ENCODE measurements around the gene IDNK. TPM values are rescaled to one million over a fixed set of nuclear protein-coding genes. Genes with fewer than 3 reads are reported as not detected.

Gene IDNK
- total RNA-seq, 1 experiment from 2014 or later, result 14.3 TPM

DNA sequence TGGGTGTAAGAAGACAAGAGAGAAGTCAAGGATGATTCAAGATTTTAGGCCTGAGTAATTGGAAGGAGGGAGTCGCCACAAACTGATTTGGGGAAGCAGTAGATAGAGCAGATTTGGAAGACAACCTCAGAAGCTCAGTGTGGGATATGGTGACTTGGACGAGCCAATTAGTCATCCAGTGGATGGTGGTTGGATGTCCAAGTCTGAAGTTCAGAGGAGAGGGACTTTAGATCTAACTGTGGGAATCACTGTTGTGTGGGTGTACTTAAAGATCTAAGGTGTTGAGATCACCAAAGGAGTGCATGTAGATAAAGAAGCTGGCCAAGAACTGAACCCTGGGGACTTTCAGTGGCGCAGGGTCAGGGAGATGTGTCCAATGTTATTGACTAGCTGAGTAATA, 2.2 kb downstream of the IDNK start:
- no peaks in the 10 kb centered on the region for H3K27me3 ChIP-seq (ENCODE audit: low read length)
- no peaks in the 10 kb centered on the region for H4K20me1 ChIP-seq (ENCODE audit: insufficient read depth, low read depth, low read length)
- H3K79me2 ChIP-seq (ENCODE audit: low read length), result peaks cover 20% of the 10 kb centered on the region
- DNase-seq, result no peak
- H2AFZ ChIP-seq (ENCODE audit: low read length), result no peak overlapping the region
- H3K9me3 ChIP-seq (ENCODE audit: low read length), result no peaks in the 10 kb centered on the region
- no peak overlapping the region for H3K27ac ChIP-seq (ENCODE audit: low read length)
- H3K4me2 ChIP-seq (ENCODE audit: low read depth, low read length, poor library complexity, severe bottlenecking), result no peak overlapping the region
- no peak overlapping the region for H3K4me3 ChIP-seq (ENCODE audit: low read length)
- no peaks in the 10 kb centered on the region for H3K9me2 ChIP-seq (replicated peaks; ENCODE audit: insufficient read depth, low read length)
- H3K9ac ChIP-seq (ENCODE audit: low read length), result no peak overlapping the region
- 0 out of 2 replicates have a peak, but pooled peaks cover 4% of the 10 kb centered on the region for H3K36me3 ChIP-seq (ENCODE audit: insufficient read depth, low read length)
- H3K4me1 ChIP-seq (ENCODE audit: low read length), result peaks cover 32% of the 10 kb centered on the region

DNA sequence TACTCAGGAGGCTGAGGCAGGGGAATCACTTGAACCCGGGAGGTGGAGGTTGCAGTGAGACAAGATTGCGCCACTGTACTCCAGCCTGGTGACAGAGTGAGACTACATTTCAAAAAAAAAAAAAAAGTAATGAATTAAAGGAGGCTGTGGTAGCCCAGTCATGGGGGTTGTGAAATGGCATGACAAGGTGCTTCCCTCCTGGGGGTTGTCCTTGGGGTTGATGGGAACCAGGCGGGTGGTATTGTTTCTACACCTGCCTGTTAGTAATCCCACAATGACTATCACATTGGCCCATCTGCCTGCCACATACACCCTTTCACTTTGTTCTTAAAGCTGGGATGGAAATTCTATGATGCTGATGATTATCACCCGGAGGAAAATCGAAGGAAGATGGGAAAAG, 5.6 kb downstream of the IDNK start:
- Histone ChIP-seq H3K9ac (ENCODE audit: low read length) (no peak overlapping the region), H3K4me2 (ENCODE audit: low read depth, low read length, poor library complexity, severe bottlenecking) (no peak overlapping the region), H3K4me3 (ENCODE audit: low read length) (no peak overlapping the region), H2AFZ (ENCODE audit: low read length) (no peak overlapping the region), H3K27ac (ENCODE audit: low read length) (no peak overlapping the region), H3K27me3 (ENCODE audit: low read length) (no peaks in the 10 kb centered on the region), H3K4me1 (ENCODE audit: low read length) (peaks cover 14% of the 10 kb centered on the region), H3K9me3 (ENCODE audit: low read length) (no peaks in the 10 kb centered on the region), H3K79me2 (ENCODE audit: low read length) (peaks cover 16% of the 10 kb centered on the region), H3K36me3 (ENCODE audit: insufficient read depth, low read length) (0 out of 2 replicates have a peak, but pooled peaks cover 4% of the 10 kb centered on the region), H3K9me2 (replicated peaks; ENCODE audit: insufficient read depth, low read length) (no peaks in the 10 kb centered on the region), H4K20me1 (ENCODE audit: insufficient read depth, low read depth, low read length) (no peaks in the 10 kb centered on the region)
- DNase-seq, result no peak

DNA sequence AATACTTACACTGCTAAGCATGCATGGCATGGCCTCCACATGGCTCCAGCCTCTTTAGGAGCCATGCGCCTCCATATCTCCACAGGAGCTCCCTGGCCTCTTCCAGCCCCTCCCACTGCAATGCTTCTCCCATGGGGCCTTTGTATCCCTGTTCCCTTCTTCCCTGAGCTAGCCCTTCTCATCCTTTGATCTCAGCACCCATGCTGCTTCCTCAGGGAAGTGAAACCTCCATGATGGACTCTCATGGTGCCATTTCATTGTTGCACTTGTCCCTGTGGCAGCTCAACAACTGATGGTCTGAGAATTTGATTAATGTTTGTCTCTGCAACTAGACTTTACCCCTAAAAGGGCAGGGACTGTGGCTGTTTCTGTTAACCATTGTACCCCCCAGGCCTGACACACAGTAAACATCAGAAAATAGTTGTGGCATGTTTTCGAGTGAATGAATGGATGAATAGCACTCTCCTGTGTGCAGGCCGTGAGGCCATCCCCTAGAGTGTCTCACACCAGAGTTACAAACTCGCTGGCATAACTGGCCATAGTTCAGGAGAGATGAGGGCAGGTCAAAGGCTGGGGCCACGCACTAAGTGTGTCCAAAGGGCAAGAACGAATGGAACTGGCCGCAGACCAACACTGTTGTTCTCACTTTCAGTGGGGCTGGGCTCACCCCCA, 6.6 kb downstream of the IDNK start:
- Histone ChIP-seq H3K4me3 (ENCODE audit: low read length) (no peak overlapping the region), H3K79me2 (ENCODE audit: low read length) (peaks cover 6% of the 10 kb centered on the region), H3K4me2 (ENCODE audit: low read depth, low read length, poor library complexity, severe bottlenecking) (no peak overlapping the region), H3K9ac (ENCODE audit: low read length) (no peak overlapping the region), H3K36me3 (ENCODE audit: insufficient read depth, low read length) (peaks cover 4% of the 10 kb centered on the region; the same call in 1 of the 2 replicates), H4K20me1 (ENCODE audit: insufficient read depth, low read depth, low read length) (no peaks in the 10 kb centered on the region), H3K9me2 (replicated peaks; ENCODE audit: insufficient read depth, low read length) (no peaks in the 10 kb centered on the region), H3K27ac (ENCODE audit: low read length) (no peak overlapping the region), H3K9me3 (ENCODE audit: low read length) (no peaks in the 10 kb centered on the region), H3K27me3 (ENCODE audit: low read length) (no peaks in the 10 kb centered on the region), H3K4me1 (ENCODE audit: low read length) (peaks cover 4% of the 10 kb centered on the region), H2AFZ (ENCODE audit: low read length) (no peak overlapping the region)
- no peak for DNase-seq

DNA sequence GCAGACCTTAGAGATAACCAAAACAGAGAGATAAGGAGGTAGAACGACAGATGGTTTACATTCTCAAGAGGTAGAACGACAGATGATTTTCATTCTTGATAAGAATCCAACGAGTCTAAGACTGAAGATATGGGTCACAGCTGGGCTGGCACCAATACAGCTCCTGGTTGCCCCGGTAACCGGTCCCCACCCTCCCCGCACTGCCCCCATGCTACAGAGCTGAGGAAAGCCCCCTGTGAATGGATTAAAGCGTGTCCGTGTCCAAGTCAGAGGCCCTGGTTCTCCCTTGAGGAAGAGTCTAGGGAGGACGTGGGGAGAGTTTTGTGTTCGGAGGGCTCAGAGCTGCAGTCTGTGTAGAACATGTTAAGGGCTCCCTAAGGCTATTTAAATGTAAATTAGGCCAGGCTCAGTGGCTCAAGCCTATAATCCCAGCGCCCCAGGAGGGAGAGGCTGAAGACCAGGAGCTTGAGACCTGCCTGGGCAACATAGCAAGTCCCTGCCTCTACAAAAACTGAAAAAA, 8.1 kb downstream of the IDNK start:
- Histone ChIP-seq H3K27ac (ENCODE audit: low read length) (no peak overlapping the region), H3K4me3 (ENCODE audit: low read length) (no peak overlapping the region), H3K9me3 (ENCODE audit: low read length) (no peaks in the 10 kb centered on the region), H3K4me1 (ENCODE audit: low read length) (no peaks in the 10 kb centered on the region), H4K20me1 (ENCODE audit: insufficient read depth, low read depth, low read length) (no peaks in the 10 kb centered on the region), H3K36me3 (ENCODE audit: insufficient read depth, low read length) (peaks cover 4% of the 10 kb centered on the region; the same call in 1 of the 2 replicates), H3K4me2 (ENCODE audit: low read depth, low read length, poor library complexity, severe bottlenecking) (no peak overlapping the region), H3K9ac (ENCODE audit: low read length) (no peak overlapping the region), H3K27me3 (ENCODE audit: low read length) (no peaks in the 10 kb centered on the region), H3K9me2 (replicated peaks; ENCODE audit: insufficient read depth, low read length) (no peaks in the 10 kb centered on the region), H2AFZ (ENCODE audit: low read length) (no peak overlapping the region), H3K79me2 (ENCODE audit: low read length) (0 out of 2 replicates have a peak, but pooled peaks cover 8% of the 10 kb centered on the region)
- no peak for DNase-seq

DNA sequence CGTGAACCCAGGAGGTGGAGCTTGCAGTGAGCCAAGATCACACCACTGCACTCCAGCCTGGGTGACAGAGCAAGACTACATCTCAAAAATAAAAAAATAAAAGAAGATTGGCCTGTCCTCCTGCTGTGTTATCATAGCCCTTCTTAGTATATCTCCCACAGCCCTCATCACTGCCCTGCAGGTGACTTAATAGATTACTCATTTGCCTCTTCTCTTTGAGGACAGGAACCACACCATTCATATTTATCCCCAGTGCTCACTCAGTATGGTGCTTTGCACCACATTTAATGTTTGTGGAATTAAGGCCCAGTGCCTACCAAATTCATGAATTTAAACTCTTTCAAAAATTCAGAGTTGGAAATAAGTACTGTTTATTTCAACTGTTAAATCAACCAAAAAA, 10.3 kb downstream of the IDNK start:
- DNase-seq, result no peak
- no peak overlapping the region for H3K27ac ChIP-seq (ENCODE audit: low read length)
- H3K9me3 ChIP-seq (ENCODE audit: low read length), result no peaks in the 10 kb centered on the region

DNA sequence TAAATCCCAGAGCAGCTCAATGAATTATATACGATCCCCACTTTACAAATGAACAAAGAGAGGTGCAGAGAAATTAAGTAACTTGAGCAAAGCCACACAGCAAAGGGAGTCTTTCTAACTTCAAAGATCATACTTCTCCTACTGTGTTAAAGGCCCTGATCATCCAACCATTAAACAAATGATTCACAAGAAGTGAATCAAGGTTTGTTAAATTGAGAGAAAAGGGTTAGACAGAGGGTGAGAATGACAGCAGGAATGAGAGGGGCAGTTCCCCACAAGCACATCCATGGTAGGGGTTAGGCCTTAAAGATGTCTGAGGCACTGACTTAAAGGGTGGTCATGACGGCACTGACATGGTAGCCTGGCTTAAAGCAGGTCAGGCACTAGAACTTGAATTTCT, 10.7 kb downstream of the IDNK start:
- H3K4me3 ChIP-seq (ENCODE audit: low read length), result no peak overlapping the region
- no peak for DNase-seq
- no peaks in the 10 kb centered on the region for H3K27me3 ChIP-seq (ENCODE audit: low read length)
- no peak overlapping the region for H3K4me2 ChIP-seq (ENCODE audit: low read depth, low read length, poor library complexity, severe bottlenecking)
- H3K4me1 ChIP-seq (ENCODE audit: low read length), result no peaks in the 10 kb centered on the region
- H3K9me3 ChIP-seq (ENCODE audit: low read length), result no peaks in the 10 kb centered on the region
- no peak overlapping the region for H2AFZ ChIP-seq (ENCODE audit: low read length)
- peaks cover 4% of the 10 kb centered on the region; the same call in 1 of the 2 replicates for H3K36me3 ChIP-seq (ENCODE audit: insufficient read depth, low read length)
- H3K79me2 ChIP-seq (ENCODE audit: low read length), result peaks cover 15% of the 10 kb centered on the region; the same call in 1 of the 2 replicates
- no peak overlapping the region for H3K9ac ChIP-seq (ENCODE audit: low read length)
- no peaks in the 10 kb centered on the region for H4K20me1 ChIP-seq (ENCODE audit: insufficient read depth, low read depth, low read length)
- H3K27ac ChIP-seq (ENCODE audit: low read length), result no peak overlapping the region
- H3K9me2 ChIP-seq (replicated peaks; ENCODE audit: insufficient read depth, low read length), result no peaks in the 10 kb centered on the region

More for the DNA sequence above, 10.3 kb downstream of the IDNK start:
- H3K4me1 ChIP-seq (ENCODE audit: low read length), result no peaks in the 10 kb centered on the region
- H3K9ac ChIP-seq (ENCODE audit: low read length), result no peak overlapping the region
- no peaks in the 10 kb centered on the region for H3K27me3 ChIP-seq (ENCODE audit: low read length)
- H2AFZ ChIP-seq (ENCODE audit: low read length), result no peak overlapping the region
- H3K4me2 ChIP-seq (ENCODE audit: low read depth, low read length, poor library complexity, severe bottlenecking), result no peak overlapping the region
- peaks cover 4% of the 10 kb centered on the region; the same call in 1 of the 2 replicates for H3K36me3 ChIP-seq (ENCODE audit: insufficient read depth, low read length)
- no peak overlapping the region for H3K4me3 ChIP-seq (ENCODE audit: low read length)
- H4K20me1 ChIP-seq (ENCODE audit: insufficient read depth, low read depth, low read length), result no peaks in the 10 kb centered on the region
- peaks cover 15% of the 10 kb centered on the region; the same call in 1 of the 2 replicates for H3K79me2 ChIP-seq (ENCODE audit: low read length)
- H3K9me2 ChIP-seq (replicated peaks; ENCODE audit: insufficient read depth, low read length), result no peaks in the 10 kb centered on the region

DNA sequence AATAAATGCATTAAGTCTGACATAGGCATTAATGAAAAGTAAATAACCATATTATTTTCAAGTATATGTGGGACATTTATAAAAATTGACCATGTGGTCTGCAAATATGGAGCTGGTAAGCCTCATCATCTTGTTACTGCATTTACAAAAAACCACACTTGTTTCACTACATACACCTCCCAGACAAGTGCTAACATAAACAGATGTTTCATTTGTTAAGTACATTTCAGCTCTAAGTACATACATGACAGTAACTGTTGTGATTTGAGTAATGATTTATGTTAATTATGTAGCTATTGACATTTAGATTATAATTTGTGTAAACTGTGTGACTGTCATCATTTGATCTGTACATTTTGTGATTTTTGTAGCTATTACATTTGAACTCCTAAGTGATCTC, 13.9 kb downstream of the IDNK start:
- H3K9ac ChIP-seq (ENCODE audit: low read length), result no peak overlapping the region
- H3K27ac ChIP-seq (ENCODE audit: low read length), result no peak overlapping the region
- no peaks in the 10 kb centered on the region; the same call in 1 of the 2 replicates for H3K36me3 ChIP-seq (ENCODE audit: insufficient read depth, low read length)
- no peak for DNase-seq
- no peaks in the 10 kb centered on the region for H3K27me3 ChIP-seq (ENCODE audit: low read length)
- no peaks in the 10 kb centered on the region for H3K9me3 ChIP-seq (ENCODE audit: low read length)
- H3K4me2 ChIP-seq (ENCODE audit: low read depth, low read length, poor library complexity, severe bottlenecking), result no peak overlapping the region
- peaks cover 15% of the 10 kb centered on the region; the same call in 1 of the 2 replicates for H3K79me2 ChIP-seq (ENCODE audit: low read length)
- no peaks in the 10 kb centered on the region for H3K4me1 ChIP-seq (ENCODE audit: low read length)
- no peak overlapping the region for H3K4me3 ChIP-seq (ENCODE audit: low read length)
- no peaks in the 10 kb centered on the region for H4K20me1 ChIP-seq (ENCODE audit: insufficient read depth, low read depth, low read length)
- no peak overlapping the region for H2AFZ ChIP-seq (ENCODE audit: low read length)
- H3K9me2 ChIP-seq (replicated peaks; ENCODE audit: insufficient read depth, low read length), result no peaks in the 10 kb centered on the region

DNA sequence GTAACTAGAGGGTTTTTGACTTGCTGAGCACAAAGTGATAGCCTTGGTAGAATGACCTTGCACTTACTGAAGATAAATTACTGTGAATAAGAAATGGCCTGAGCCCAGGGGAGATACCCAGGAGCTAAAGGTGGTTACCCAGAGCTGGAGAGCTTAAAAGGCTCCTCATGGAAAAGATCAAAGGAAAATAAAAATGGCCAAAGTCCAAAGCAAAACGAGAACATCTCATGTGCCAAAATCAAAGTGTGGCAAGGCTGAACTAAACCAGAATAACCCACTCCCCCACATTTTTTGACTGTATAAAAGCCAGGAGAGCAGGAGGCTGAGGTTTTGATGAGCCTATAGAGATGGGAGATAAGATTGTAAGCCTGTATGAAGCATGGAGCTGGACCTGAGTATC, 14.4 kb downstream of the IDNK start:
- no peak for DNase-seq
- H2AFZ ChIP-seq (ENCODE audit: low read length), result no peak overlapping the region
- no peaks in the 10 kb centered on the region; the same call in 1 of the 2 replicates for H3K36me3 ChIP-seq (ENCODE audit: insufficient read depth, low read length)
- H3K79me2 ChIP-seq (ENCODE audit: low read length), result peaks cover 15% of the 10 kb centered on the region; the same call in 1 of the 2 replicates
- H3K27ac ChIP-seq (ENCODE audit: low read length), result no peak overlapping the region
- no peaks in the 10 kb centered on the region for H3K9me3 ChIP-seq (ENCODE audit: low read length)
- no peaks in the 10 kb centered on the region for H4K20me1 ChIP-seq (ENCODE audit: insufficient read depth, low read depth, low read length)
- no peaks in the 10 kb centered on the region for H3K27me3 ChIP-seq (ENCODE audit: low read length)
- no peak overlapping the region for H3K9ac ChIP-seq (ENCODE audit: low read length)
- no peaks in the 10 kb centered on the region for H3K4me1 ChIP-seq (ENCODE audit: low read length)
- no peak overlapping the region for H3K4me3 ChIP-seq (ENCODE audit: low read length)
- no peak overlapping the region for H3K4me2 ChIP-seq (ENCODE audit: low read depth, low read length, poor library complexity, severe bottlenecking)
- H3K9me2 ChIP-seq (replicated peaks; ENCODE audit: insufficient read depth, low read length), result no peaks in the 10 kb centered on the region
